Measurements from ENCODE around the gene ARAP1.

GRCh38 chr11:72754149-72754543, 1.9 kb upstream of the ARAP1 start:
- TF ChIP-seq CTCF (conservative IDR thresholded peaks at IDR 0.05; ENCODE audit: low read depth, low read length) (no peak), EZH2 (IDR thresholded peaks at IDR 0.05; ENCODE audit: low read length, unreplicated experiment) (no peak)

Data from PC-3 (cell line).